H9 (cell line): ENCODE results near the gene SORBS1. TPM values are rescaled to one million over a fixed set of nuclear protein-coding genes. Genes with fewer than 3 reads are reported as not detected.

Experiments
- DNase-seq: peaks from one replicate; pipeline ENCODE4 v3.0.0-alpha.2; 2017
- H2AFZ ChIP-seq: one replicate; pipeline ENCODE4 v1.6.1; 2013; ENCODE audit warnings: mild to moderate bottlenecking, low read length, control low read depth, moderate library complexity
- H2AK5ac ChIP-seq: 2 replicates; pipeline ENCODE4 v1.6.1; 2013; ENCODE audit warnings: low read length, control low read depth, mixed read lengths; ENCODE audit not compliant: insufficient read length
- H2BK120ac ChIP-seq: one replicate; pipeline ENCODE4 v1.6.1; 2013; ENCODE audit warnings: low read depth, mild to moderate bottlenecking, low read length, control low read depth, inconsistent platforms; ENCODE audit not compliant: poor library complexity, severe bottlenecking
- H2BK12ac ChIP-seq: 2 replicates; pipeline ENCODE4 v1.6.1; 2013; ENCODE audit warnings: low read length, control low read depth, mixed read lengths, low read depth; ENCODE audit not compliant: insufficient read length
- H2BK15ac ChIP-seq: 2 replicates; pipeline ENCODE4 v1.6.1; 2013; ENCODE audit warnings: low read depth, low read length, control low read depth
- H2BK20ac ChIP-seq: one replicate; pipeline ENCODE4 v1.6.1; 2013; ENCODE audit warnings: low read depth, mild to moderate bottlenecking, low read length, control low read depth, inconsistent platforms; ENCODE audit not compliant: poor library complexity, severe bottlenecking
- H2BK5ac ChIP-seq: 2 replicates; pipeline ENCODE4 v1.6.1; 2013; ENCODE audit warnings: low read length, control low read depth, mixed read lengths; ENCODE audit not compliant: insufficient read length
- H3K14ac ChIP-seq: 2 replicates; pipeline ENCODE4 v1.6.1; 2013; ENCODE audit warnings: low read length, control low read depth; ENCODE audit not compliant: insufficient read depth
- H3K18ac ChIP-seq: 2 replicates; pipeline ENCODE4 v1.6.1; 2013; ENCODE audit warnings: low read depth, mild to moderate bottlenecking, mixed read lengths, low read length, control low read depth; ENCODE audit not compliant: insufficient read length
- H3K23ac ChIP-seq: 2 replicates; pipeline ENCODE4 v1.6.1; 2013; ENCODE audit warnings: low read length, control low read depth, mixed read lengths, low read depth; ENCODE audit not compliant: insufficient read length
- H3K23me2 ChIP-seq: 2 replicates; pipeline ENCODE4 v1.6.1; 2013; ENCODE audit warnings: low read depth, mild to moderate bottlenecking, mixed read lengths, low read length, control low read depth; ENCODE audit not compliant: insufficient read length, poor library complexity, severe bottlenecking
- H3K27ac ChIP-seq: 2 replicates; pipeline ENCODE4 v1.5.1; 2013; ENCODE audit warnings: low read length, control low read depth, mixed read lengths, low read depth; ENCODE audit not compliant: insufficient read length
- H3K27me3 ChIP-seq: 2 replicates; pipeline ENCODE4 v1.6.1; 2013; ENCODE audit warnings: low read length, control low read depth, inconsistent platforms; ENCODE audit not compliant: insufficient read depth
- H3K4ac ChIP-seq: 2 replicates; pipeline ENCODE4 v1.6.1; 2013; ENCODE audit warnings: low read depth, mild to moderate bottlenecking, control low read depth, inconsistent platforms, low read length, moderate library complexity
- H3K4me1 ChIP-seq: 2 replicates; pipeline ENCODE4 v1.6.1; 2013; ENCODE audit warnings: low read length, control low read depth, inconsistent platforms; ENCODE audit not compliant: insufficient read depth
- H3K4me2 ChIP-seq: 2 replicates; pipeline ENCODE4 v1.6.1; 2013; ENCODE audit warnings: low read length, control low read depth, mixed read lengths; ENCODE audit not compliant: insufficient read length, insufficient read depth
- H3K56ac ChIP-seq: 2 replicates; pipeline ENCODE4 v1.6.1; 2013; ENCODE audit warnings: low read depth, mild to moderate bottlenecking, mixed read lengths, low read length, control low read depth; ENCODE audit not compliant: insufficient read length
- H3K79me1 ChIP-seq: 2 replicates; pipeline ENCODE4 v1.6.1; 2013; ENCODE audit warnings: low read depth, mild to moderate bottlenecking, moderate library complexity, low read length, control low read depth, inconsistent platforms; ENCODE audit not compliant: insufficient read depth, poor library complexity, severe bottlenecking
- H3K79me2 ChIP-seq: 2 replicates; pipeline ENCODE4 v1.6.1; 2013; ENCODE audit warnings: low read length, control low read depth, inconsistent platforms; ENCODE audit not compliant: insufficient read depth
- H3K9ac ChIP-seq: 2 replicates; pipeline ENCODE4 v1.6.1; 2013; ENCODE audit warnings: low read length, control low read depth, mixed read lengths; ENCODE audit not compliant: insufficient read length; ENCODE audit errors: extremely low read depth
- H3K9me3 ChIP-seq: one replicate; pipeline ENCODE4 v1.6.1; 2013; ENCODE audit warnings: low read depth, low read length, inconsistent platforms; ENCODE audit not compliant: control insufficient read depth
- H3T11ph ChIP-seq: one replicate; pipeline ENCODE4 v1.6.1; 2013; ENCODE audit warnings: mild to moderate bottlenecking, low read length, control low read depth, inconsistent platforms
- H4K20me1 ChIP-seq: one replicate; pipeline ENCODE4 v1.6.1; 2013; ENCODE audit not compliant: control insufficient read depth, insufficient read length, insufficient read depth
- H4K5ac ChIP-seq: 2 replicates; pipeline ENCODE4 v1.6.1; 2013; ENCODE audit warnings: low read depth, mild to moderate bottlenecking, mixed read lengths, low read length, control low read depth; ENCODE audit not compliant: insufficient read length
- H4K8ac ChIP-seq: replicated peaks from 2 replicates; pipeline ENCODE4 v1.6.1; 2013; ENCODE audit warnings: low read length, control low read depth, mixed read lengths, low read depth; ENCODE audit not compliant: insufficient read length
- H4K91ac ChIP-seq: 2 replicates; pipeline ENCODE4 v1.6.1; 2013; ENCODE audit warnings: low read depth, mild to moderate bottlenecking, moderate library complexity, mixed read lengths, low read length, control low read depth; ENCODE audit not compliant: insufficient read length
- H3K27ac Mint-ChIP-seq, 3 experiments: 2 replicates in 2 of 3; 3 replicates in 1 of 3; pipeline ENCODE4 v1.8.0; 2020 to 2021; ENCODE audit warnings: mixed read lengths in 3 of 3, mild to moderate bottlenecking in 1 of 3, moderate library complexity in 1 of 3
- H3K27me3 Mint-ChIP-seq: 2 replicates; pipeline ENCODE4 v1.8.0; 2021; ENCODE audit warnings: low read depth, mild to moderate bottlenecking, moderate library complexity, mixed read lengths
- H3K36me3 Mint-ChIP-seq, 3 experiments: 2 replicates in 2 of 3; 3 replicates in 1 of 3; pipeline ENCODE4 v1.8.0; 2020 to 2021; ENCODE audit warnings: low read depth in 3 of 3, mixed read lengths in 3 of 3; ENCODE audit not compliant: insufficient read depth in 1 of 3
- H3K4me1 Mint-ChIP-seq, 2 experiments: 2 replicates each; pipeline ENCODE4 v1.8.0; 2020; ENCODE audit warnings: mixed read lengths in 2 of 2
- H3K4me3 Mint-ChIP-seq, 2 experiments: 2 replicates in 1 of 2; 3 replicates in 1 of 2; pipeline ENCODE4 v1.8.0; 2020 to 2021; ENCODE audit warnings: mild to moderate bottlenecking in 2 of 2, mixed read lengths in 2 of 2, moderate library complexity in 1 of 2
- H3K9me3 Mint-ChIP-seq, 2 experiments: 2 replicates in 1 of 2; 3 replicates in 1 of 2; pipeline ENCODE4 v1.8.0; 2020; ENCODE audit warnings: mild to moderate bottlenecking in 2 of 2, mixed read lengths in 2 of 2, moderate library complexity in 1 of 2
- CTCF ChIP-seq: fragments of 200-600 bp; sonication (generic); conservative IDR thresholded peaks from 3 replicates; pipeline ENCODE4 v1.8.0; 2021; ENCODE audit warnings: antibody characterized with exemption, mild to moderate bottlenecking
- WGBS: extraction: QIAGEN DNeasy Blood & Tissue Kit; methylation state at CpG from one replicate; pipeline ENCODE4 v1.1.7; 2013; ENCODE audit warnings: missing lambda C conversion rate, low lambda C conversion rate, mixed read lengths; ENCODE audit not compliant: insufficient read length; ENCODE audit errors: extremely low coverage; 5-methylcytosine and 5-hydroxymethylcytosine counted together
- total RNA-seq: library from RNA; stranded (reverse); gene quantifications from 2 replicates; pipeline ENCODE4 v1.2.1, GENCODE V29; 2021

Gene SORBS1
- total RNA-seq, 1 experiment from 2014 or later, result 24.3 TPM

GRCh38 chr10:95265572-95265971 is 295.6 kb downstream of the SORBS1 start:
- Histone ChIP-seq H2BK15ac (no peak overlapping the region), H3K27ac (peak overlapping the region; percentile 54), H3K79me1 (no peaks in the 10 kb centered on the region), H2AFZ (no peak overlapping the region), H2BK20ac (peak overlapping the region; percentile 79), H3K27me3 (no peaks in the 10 kb centered on the region), H3K23ac (no peak overlapping the region), H3K4me2 (no peak overlapping the region), H3K4ac (peak overlapping the region; percentile 85; the same call in 1 of the 2 replicates), H2BK120ac (peak overlapping the region; percentile 54), H2AK5ac (peak overlapping the region; percentile 85), H2BK12ac (peak overlapping the region; percentile 85), H4K91ac (no peak overlapping the region), H3K56ac (no peak overlapping the region), H3K9ac (no peak overlapping the region), H4K5ac (no peak overlapping the region), H3K18ac (peak overlapping the region; percentile 81), H3T11ph (no peak overlapping the region), H3K23me2 (no peaks in the 10 kb centered on the region), H3K4me1 (peaks cover 13% of the 10 kb centered on the region), H4K20me1 (no peaks in the 10 kb centered on the region), H3K9me3 (no peaks in the 10 kb centered on the region), H2BK5ac (peak overlapping the region; percentile 80), H4K8ac (no peak overlapping the region), H3K14ac (0 out of 2 replicates have a peak overlapping the region, but pooled peaks have one; percentile 53), H3K79me2 (no peaks in the 10 kb centered on the region)
- WGBS, result no CpG with 5 or more reads among the region's 8 CpGs
- H3K27ac Mint-ChIP-seq, result peak overlapping the region; percentile 76 to 88 (median 81); a peak in 5 of 7 replicates
- TF ChIP-seq CTCF, result no peak
- peaks cover 7 to 63% (median 52%) of the 10 kb centered on the region in 3 experiments; a peak in 6 of 7 replicates for H3K36me3 Mint-ChIP-seq
- no peaks in the 10 kb centered on the region for H3K27me3 Mint-ChIP-seq
- no peak overlapping the region for H3K4me3 Mint-ChIP-seq
- peaks cover 46 to 57% of the 10 kb centered on the region in 2 experiments for H3K4me1 Mint-ChIP-seq
- DNase-seq, result no peak
- no peaks in the 10 kb centered on the region for H3K9me3 Mint-ChIP-seq
